GM19238 (cell line): ENCODE measurements around the gene RFX6.
"Not testable (repeated sequence)": the region's sequence is repeated elsewhere in the genome, so short reads cannot be mapped to it uniquely, and the experiment has no call there.

Source experiments
- DNase-seq: peaks from one replicate; pipeline ENCODE4 v3.0.0; 2011; ENCODE audit warnings: low spot score; ENCODE audit not compliant: insufficient read length

Gene RFX6, protein sequence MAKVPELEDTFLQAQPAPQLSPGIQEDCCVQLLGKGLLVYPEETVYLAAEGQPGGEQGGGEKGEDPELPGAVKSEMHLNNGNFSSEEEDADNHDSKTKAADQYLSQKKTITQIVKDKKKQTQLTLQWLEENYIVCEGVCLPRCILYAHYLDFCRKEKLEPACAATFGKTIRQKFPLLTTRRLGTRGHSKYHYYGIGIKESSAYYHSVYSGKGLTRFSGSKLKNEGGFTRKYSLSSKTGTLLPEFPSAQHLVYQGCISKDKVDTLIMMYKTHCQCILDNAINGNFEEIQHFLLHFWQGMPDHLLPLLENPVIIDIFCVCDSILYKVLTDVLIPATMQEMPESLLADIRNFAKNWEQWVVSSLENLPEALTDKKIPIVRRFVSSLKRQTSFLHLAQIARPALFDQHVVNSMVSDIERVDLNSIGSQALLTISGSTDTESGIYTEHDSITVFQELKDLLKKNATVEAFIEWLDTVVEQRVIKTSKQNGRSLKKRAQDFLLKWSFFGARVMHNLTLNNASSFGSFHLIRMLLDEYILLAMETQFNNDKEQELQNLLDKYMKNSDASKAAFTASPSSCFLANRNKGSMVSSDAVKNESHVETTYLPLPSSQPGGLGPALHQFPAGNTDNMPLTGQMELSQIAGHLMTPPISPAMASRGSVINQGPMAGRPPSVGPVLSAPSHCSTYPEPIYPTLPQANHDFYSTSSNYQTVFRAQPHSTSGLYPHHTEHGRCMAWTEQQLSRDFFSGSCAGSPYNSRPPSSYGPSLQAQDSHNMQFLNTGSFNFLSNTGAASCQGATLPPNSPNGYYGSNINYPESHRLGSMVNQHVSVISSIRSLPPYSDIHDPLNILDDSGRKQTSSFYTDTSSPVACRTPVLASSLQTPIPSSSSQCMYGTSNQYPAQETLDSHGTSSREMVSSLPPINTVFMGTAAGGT

DNA sequence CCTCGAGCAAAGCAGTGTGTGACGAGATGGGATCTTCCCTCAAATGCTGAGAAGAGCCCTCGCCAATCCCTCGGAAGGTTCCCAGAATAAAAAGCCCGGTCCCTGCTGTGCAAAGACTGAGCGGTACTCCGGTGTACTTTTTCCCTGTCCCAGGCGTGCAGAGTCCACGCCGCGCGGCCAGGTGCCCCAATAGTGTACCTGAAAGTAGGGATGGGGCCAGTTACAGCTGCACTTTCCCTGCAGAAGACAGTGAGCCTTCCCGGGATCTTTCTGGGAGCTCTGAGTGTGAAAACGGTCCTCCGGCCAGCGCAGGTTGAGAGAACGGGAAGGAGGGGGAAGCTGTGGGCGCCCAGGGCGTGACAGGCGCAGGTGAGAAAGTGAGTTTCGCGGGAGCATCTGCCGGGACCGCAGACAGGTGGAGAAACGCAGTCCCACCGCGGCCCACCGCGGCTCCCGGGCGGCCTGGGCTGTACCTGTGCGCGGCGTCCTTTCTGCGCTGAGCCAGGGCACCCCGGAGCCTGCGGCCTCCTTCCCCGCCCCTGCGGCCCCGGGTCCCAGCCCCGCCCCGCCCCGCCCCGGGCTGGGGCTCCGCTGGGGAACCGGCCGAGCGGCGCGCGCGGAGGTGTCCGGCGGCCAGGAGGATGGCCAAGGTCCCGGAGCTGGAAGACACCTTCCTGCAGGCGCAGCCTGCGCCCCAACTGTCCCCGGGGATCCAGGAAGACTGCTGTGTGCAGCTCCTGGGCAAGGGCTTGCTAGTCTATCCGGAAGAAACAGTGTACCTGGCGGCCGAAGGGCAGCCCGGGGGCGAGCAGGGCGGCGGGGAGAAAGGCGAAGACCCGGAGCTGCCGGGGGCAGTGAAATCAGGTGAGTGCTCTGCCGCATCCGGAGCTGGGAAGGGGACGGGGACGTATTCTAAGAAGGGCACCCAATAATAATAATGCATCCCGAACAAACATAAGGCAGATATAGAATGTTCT, at the start of gene RFX6:
RFX6 (plus strand) TSS at position 608 of the 977 bp plus-strand sequence; CDS start at position 642, 34 bp downstream.
- no peak for DNase-seq

DNA sequence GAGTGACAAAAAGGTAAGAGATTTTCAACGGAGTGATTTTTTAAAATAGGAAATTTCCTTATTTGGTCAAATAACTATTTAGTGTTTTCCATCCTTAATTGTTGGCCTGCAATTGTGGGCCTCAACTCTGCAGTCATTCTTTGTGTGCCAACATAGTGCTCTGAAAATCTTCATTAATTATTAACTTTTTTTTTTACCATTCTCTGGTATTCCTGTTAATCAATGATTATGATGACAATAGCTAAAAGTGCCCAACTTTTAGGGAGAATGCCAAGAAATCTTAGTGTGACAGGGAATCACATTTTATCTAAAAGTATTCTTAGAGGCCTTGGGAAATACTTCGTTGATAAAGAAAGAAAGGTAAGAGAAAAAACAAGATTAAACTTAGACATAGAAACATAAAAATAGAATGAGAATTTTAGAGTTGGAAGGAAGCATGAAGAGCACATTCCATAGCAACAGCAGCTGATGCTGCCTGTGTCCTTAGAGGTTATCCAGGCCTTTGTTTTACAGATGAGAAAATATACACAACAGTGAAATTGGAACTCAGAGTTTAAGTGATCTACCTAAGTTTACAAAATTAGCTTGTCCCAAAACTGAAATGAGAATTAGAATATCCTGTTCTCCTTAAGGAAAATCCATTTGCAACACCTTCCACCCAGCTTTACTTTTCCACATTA, 49.3 kb upstream of the RFX6 start:
- no peak for DNase-seq

DNA sequence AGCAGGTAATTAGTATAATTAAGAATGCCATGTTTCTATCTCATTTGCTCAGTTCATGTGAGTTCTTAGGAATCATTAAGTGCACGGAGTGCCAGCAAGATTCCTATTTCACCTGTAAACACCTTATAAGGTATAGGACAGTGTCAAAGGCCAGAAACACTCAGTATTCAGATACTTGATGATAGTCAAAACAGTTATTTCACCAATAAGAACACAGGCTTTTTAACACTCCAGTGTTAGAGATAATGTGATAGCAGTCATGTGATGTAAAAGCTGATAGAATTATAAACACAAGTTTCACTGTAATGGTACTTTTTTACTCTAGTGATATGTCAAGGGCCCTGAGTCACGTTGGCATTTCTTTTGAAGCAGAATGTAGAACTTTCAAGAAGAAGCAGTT, 48.1 kb upstream of the RFX6 start, which contains the start of gene GPRC6A:
GPRC6A (minus strand) TSS at position 101 of the 400 bp plus-strand sequence; CDS start at position 31, 70 bp downstream.
- no peak for DNase-seq

DNA sequence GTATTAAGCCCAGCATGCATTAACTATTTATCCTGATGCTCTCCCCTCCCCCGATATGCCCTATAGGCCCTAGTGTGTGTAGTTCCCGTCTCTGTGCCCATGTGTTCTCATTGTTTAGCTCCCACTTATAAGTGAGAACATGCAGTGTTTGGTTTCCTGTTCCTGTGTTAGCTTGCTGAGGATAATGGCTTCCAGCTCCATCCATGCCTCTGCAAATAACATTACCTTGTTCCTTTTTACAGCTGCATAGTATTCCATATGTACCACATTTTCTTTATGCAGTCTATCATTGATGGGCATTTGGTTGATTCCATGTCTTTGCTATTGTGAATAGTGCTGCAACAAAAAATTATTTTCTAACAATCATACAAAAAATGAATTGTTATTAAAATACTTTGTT, 42.5 kb upstream of the RFX6 start:
- DNase-seq = not testable (repeated sequence)

DNA sequence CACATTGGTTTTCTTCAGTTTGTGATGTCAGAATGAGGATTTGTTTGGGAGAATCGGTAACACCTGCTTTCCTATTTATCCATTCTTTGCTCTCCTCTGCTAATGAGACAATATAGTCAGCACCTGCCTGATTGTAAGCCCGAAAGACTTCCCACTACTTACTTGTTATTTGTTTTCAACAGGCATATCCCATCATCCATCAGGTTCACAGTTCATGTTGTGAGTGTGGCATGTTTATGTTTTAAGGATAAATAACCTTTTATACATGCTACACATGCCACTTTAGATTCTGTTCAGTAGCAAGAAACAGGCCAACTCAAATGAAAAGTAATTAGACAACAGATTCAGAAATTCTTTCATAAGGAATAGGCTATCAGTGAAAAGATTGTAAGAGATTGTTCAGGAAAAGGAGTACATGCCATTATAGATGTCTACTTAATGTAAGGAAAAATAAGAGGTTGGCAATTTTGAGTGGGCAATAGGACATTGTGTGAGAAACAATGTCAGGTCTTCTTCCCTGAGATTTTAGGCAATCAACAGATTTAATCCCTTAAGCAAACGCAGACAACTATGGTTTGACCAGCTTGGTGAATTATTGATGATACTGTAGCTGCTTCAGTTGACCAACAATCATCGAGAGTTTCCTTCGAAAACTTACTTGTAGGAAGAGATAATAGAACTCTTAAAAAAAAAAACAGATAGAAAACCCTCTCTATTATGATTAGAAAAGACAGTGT, 40.3 kb upstream of the RFX6 start:
- no peak for DNase-seq

DNA sequence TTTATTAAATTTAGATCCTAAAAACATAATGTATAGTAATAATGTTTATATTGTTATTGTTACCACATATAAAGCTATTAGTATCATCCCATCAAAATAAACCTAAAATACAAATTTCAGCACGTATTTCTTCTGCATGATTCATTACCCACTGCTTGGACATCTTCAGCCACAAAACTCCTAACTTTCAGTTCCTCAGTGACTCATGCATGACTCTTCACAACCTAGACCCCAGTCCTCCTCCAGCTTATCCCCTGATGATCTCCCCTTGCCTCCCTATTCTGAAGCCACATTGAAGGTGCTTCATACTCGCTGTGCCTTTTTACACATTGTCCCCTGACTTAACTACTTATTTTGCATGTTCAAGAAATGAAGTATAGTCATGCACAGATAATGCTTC, 37.0 kb upstream of the RFX6 start:
- no peak for DNase-seq

DNA sequence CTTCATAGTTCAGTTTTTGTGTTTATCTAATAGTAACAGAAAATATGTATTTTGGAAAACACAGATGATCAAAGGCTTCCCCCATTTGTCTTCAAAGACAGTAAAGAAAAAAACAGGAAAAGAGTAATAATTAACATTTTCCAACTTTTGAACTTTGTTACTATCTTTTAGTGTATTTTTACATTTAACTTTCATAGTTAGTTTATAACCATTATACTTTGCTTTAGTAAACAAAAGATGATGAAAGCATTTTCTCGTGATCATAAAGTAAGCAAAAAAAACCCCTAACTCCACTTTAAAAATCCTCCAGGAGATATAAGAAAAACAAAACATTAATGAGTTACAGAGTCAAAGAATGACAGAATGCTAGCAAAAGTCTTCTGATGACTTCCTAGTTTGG, 34.6 kb upstream of the RFX6 start:
- no peak for DNase-seq

DNA sequence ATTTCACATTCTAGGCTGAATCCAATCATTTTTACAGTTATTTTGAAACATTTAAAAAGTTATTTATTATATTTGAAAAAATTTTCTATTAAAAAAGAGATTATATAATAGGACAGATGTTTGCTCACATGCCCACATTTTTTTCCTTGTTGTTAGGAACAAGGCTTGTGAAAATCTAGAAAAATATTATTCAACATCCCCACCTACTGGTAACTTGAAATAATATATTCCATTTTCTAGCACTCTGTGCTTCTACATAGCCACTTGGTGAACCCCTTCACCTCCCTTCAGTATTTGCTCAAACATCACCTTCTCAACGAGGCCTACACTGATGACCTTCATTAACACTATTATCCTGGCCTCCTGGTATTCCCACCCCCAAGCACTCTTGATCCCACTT, 29.8 kb upstream of the RFX6 start:
- DNase-seq = no peak

DNA sequence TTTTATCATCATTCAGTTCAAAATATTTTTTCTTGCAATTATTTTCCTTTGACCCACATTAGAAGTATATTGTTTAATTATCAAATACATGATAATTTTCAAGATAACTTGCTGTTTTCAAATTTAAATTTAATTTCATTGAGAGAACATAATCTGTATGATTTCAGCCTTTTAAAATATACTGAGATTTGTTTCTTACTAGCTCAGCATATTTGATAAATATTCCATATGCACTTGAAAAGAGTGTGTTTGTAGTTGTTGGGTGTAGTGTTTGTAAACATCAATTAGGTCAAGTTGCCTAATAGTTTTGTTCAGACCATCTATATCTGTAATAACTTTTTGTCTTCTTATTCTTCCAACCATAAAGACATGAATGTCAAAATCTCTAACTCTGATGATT, 19.0 kb upstream of the RFX6 start:
- no peak for DNase-seq

DNA sequence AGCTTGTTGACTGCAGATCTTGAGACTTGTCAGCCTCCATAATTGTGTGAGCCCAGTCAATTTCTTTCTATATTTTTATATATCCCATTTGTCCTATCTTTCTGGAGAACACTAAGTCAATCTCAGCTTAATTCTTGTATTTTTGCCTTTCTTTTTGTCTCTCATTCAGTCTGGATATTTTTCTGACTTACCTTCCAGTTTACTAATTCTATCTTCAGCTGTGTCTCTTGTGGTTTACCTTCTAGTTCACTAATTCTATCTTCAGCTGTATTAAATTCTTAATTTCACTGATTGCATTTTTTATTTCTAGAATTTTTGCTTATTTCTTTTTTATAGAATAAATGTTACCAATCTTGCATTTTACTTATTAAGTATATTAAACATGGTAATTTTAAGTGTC, 17.8 kb upstream of the RFX6 start:
- DNase-seq = no peak

DNA sequence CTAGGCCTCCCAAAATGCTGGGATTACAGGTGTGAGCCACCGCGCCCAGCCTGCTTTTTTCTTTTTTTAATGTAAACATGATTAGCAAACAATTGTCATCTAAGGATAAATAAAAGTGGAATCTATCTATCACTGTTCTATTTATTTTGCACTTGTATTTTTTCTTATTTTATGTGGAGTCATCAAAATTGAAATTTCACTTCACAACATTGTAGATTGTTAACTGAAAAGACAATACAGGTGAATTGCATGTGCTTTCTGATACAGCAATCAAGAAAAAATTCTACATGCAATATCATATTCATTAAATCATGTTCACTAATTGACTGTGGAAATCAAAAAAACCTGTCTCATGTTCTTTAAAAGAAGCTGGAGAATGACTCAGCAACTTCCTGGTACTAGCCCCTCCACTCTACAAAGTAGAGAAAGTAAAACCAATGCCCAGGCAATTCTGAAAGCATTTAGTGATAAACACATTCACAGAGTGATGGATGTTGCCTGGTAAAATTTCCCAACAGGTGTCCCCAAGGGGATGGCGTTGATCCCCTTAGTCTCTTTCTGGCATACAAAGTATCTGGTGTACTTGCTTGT, 10.7 kb upstream of the RFX6 start:
- DNase-seq = no peak

DNA sequence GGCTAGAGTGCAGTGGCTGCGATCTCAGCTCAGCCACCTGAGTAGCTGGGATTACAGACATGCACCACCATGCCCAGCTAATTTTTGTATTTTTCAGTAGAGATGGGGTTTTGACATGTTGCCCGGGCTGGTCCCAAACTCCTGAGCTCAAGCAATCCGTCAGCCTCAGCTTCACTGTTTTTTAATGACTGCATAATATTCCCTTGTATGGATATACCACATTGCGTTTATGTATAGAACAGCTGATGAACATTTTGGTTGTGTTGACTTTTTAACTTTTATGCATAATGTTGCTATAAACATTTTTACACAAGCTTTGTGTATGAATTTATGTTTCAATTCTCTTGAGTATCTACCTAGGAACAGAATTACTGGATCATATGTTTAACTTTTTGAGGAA, 4.3 kb upstream of the RFX6 start:
- no peak for DNase-seq

DNA sequence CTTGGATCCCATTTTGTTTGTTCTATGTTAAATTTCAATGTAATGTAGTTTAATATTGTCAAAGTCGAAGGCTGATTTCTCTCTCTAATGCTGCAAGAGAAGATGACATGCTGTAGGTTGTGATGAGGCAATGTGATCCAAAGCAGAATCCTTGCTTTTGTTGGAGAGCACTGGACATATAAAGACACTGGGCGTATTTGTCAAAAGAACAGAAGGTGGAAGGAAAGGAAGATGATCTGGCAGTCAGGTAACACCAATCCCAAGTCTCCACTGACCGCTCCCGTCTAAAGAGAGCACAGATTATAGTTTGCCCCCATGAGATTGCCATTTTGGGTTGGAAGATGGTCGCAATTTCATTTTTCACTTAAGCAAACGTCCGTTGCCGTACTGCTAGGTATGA, 935 bp upstream of the RFX6 start:
- no peak for DNase-seq

DNA sequence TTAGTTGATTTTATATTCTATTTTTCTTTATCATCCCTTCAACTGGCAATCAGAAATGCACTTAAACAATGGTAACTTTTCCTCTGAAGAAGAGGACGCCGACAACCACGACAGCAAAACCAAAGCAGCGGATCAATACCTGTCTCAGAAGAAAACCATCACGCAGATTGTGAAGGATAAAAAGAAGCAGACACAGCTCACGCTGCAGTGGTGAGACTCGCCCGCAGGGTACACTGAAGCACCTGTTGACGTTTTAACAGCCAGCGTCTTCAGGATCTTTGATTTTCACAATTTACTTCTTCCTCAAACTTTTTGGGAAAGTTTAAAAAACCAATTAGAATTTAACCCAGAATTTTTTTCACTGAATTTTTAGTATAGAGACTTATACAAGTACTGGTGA, 701 bp downstream of the RFX6 start:
- DNase-seq = no peak

DNA sequence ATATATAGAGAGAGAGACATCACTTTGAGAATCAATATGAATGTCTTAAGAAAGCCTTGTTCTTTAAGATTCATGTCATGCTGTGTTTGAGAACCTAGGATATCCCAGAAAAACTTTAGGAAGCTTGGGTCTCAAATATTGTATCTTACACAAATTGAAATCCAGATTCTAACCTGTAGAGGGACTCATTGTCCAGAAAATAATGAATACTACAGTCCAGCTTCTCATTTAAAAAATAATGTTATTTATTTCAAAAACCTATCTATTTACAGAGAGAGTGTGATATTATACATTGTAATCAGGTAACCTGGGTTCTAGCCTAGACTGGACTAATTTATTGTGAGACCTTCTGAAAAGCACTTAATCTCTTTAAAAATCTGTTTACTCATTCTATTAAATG, 4.2 kb downstream of the RFX6 start:
- DNase-seq = no peak

DNA sequence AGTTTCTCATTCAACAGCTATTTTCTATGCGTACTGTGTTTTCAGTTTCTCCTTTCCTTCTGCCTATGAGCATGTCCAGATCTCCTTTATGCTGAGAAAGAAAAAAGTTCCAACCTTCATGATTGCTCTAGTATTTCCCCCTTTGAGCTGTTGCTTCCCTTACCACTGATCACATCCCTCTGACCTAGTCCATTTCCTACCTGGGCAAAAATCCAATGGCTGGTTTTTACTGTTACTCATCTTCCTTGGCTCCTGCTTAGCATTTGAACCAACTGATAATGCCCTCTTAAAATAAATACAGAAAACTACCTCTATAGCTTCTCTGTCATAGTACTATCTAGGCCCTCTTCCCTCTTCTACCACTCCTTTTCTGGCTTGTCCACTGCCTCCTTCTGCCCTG, 6.0 kb downstream of the RFX6 start:
- no peak for DNase-seq

DNA sequence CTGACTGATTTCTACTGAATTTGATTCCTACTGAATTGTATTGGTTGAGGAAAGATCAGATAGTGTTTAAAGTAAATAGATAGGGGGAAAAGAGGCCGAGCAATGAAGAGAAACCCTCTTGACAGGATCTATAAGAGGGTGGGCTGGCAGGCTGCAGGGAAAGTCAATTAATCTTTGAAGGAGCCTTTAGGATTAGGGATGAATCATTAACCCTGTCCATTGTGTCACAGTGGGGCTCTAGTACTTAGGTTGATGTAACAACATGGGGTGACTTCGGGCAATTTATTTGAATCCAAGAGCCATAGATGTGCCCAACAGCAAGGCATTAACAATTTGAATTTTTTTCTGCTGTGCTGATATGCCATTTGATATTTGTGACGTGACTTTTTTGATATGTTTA, 7.5 kb downstream of the RFX6 start:
- no peak for DNase-seq

DNA sequence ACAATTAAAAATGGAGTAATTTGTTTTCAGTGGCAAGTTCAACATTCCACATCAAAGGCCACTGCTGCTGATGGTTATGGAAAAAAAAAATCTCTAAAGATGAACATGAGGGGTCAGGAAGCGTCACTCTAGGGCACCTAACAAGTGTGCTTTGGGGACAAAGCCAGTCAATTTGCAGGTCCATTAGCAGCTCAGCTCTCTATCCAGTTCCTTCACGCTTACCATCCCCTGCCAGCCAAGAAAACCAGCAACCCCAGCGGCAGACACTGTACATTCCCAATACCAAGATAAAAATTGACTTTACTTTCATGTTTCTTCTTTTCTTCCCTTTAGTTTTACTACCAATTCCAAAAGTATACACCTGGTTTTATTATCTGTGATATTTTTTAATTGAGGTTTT, 10.1 kb downstream of the RFX6 start:
- DNase-seq = no peak

DNA sequence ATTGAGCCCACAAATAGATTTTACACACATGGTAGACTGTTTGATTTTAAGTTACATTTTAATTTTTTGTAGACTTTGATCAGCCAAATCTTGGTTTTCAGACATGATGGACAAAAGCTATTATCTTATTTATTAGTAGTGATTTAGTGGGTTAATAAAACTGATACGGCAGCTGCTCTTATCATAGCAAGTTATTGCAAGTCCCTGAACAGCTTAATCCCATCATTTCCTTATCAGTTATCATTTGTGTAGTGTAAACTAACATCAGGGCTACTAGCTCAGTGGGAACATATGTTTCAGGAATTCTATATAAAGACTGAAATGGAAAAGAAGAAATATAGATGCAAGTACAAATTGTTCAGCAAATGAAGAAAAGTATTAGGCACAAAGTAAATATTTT, 10.9 kb downstream of the RFX6 start:
- DNase-seq = no peak
